Neural progenitor cell (in vitro differentiated cells): ENCODE measurements around the gene GCAT. TPM values are rescaled to one million over a fixed set of nuclear protein-coding genes. Genes with fewer than 3 reads are reported as not detected.

Source experiments
- DNase-seq: peaks from one replicate; pipeline ENCODE4 v3.0.0-alpha.2; 2016; ENCODE audit warnings: low spot score
- H2AFZ ChIP-seq: fragments of 200-600 bp; sonication (generic); replicated peaks from 2 replicates; pipeline ENCODE4 v1.6.1; 2016; ENCODE audit warnings: antibody characterized with exemption
- H3F3A ChIP-seq: fragments of 200-600 bp; sonication (generic); 2 replicates; pipeline ENCODE4 v1.6.1; 2016; ENCODE audit warnings: antibody characterized with exemption, low read depth
- H3K27ac ChIP-seq: fragments of 200-600 bp; sonication (generic); 2 replicates; pipeline ENCODE4 v1.5.1; 2016; ENCODE audit warnings: mild to moderate bottlenecking
- H3K27me3 ChIP-seq: fragments of 200-600 bp; sonication (generic); 2 replicates; pipeline ENCODE4 v1.6.1; 2016; ENCODE audit warnings: mild to moderate bottlenecking, moderate library complexity
- H3K36me3 ChIP-seq: fragments of 200-600 bp; sonication (generic); 2 replicates; pipeline ENCODE4 v1.5.1; 2016
- H3K4me1 ChIP-seq: fragments of 200-600 bp; sonication (generic); 2 replicates; pipeline ENCODE4 v1.6.1; 2016; ENCODE audit warnings: mixed run types
- H3K4me2 ChIP-seq: fragments of 200-600 bp; sonication (generic); 2 replicates; pipeline ENCODE4 v1.6.1; 2016
- H3K4me3 ChIP-seq: fragments of 200-600 bp; sonication (generic); 2 replicates; pipeline ENCODE4 v1.5.1; 2016
- H3K79me2 ChIP-seq: fragments of 200-600 bp; sonication (generic); 2 replicates; pipeline ENCODE4 v1.6.1; 2016; ENCODE audit warnings: low read depth
- H3K9ac ChIP-seq: fragments of 200-600 bp; sonication (generic); 2 replicates; pipeline ENCODE4 v1.6.1; 2016
- H3K9me3 ChIP-seq: fragments of 200-600 bp; sonication (generic); 2 replicates; pipeline ENCODE4 v1.5.1; 2016; ENCODE audit warnings: low read depth
- H4K20me1 ChIP-seq: fragments of 200-600 bp; sonication (generic); 2 replicates; pipeline ENCODE4 v1.6.1; 2016; ENCODE audit warnings: low read depth
- H3K27ac Mint-ChIP-seq: 3 replicates; pipeline ENCODE4 v1.8.0; 2021; ENCODE audit warnings: mixed read lengths
- H3K27me3 Mint-ChIP-seq: 2 replicates; pipeline ENCODE4 v1.8.0; 2022; ENCODE audit warnings: low read depth, mild to moderate bottlenecking, inconsistent platforms, moderate library complexity, mixed read lengths; ENCODE audit not compliant: insufficient read depth
- H3K36me3 Mint-ChIP-seq: 3 replicates; pipeline ENCODE4 v1.8.0; 2021; ENCODE audit warnings: mixed read lengths
- H3K4me1 Mint-ChIP-seq: 3 replicates; pipeline ENCODE4 v1.8.0; 2021; ENCODE audit warnings: mixed read lengths
- H3K4me3 Mint-ChIP-seq: 3 replicates; pipeline ENCODE4 v1.8.0; 2021; ENCODE audit warnings: mild to moderate bottlenecking, moderate library complexity, mixed read lengths
- H3K9me3 Mint-ChIP-seq: 3 replicates; pipeline ENCODE4 v1.8.0; 2020; ENCODE audit warnings: mixed read lengths
- EZH2 ChIP-seq: fragments of 200-600 bp; sonication (generic); IDR thresholded peaks from 2 replicates; pipeline ENCODE4 v1.6.1; 2017; ENCODE audit warnings: antibody characterized with exemption, mild to moderate bottlenecking, moderate library complexity
- EZH2phosphoT487 ChIP-seq: fragments of 200-600 bp; sonication (generic); IDR thresholded peaks from 2 replicates; pipeline ENCODE4 v1.6.1; 2017; ENCODE audit warnings: antibody characterized with exemption
- total RNA-seq: library from RNA; depleted of rRNA; stranded (reverse); fragments of >200 nt; gene quantifications from 2 replicates; pipeline ENCODE4 v1.2.3, GENCODE V29; 2015; ENCODE audit warnings: low replicate concordance
- TF ChIP-seq, protein P1 (sequence below): fragments of 200-600 bp; sonication (generic); IDR thresholded peaks from 2 replicates; pipeline ENCODE4 v1.5.1; 2017; ENCODE audit warnings: antibody characterized with exemption, mild to moderate bottlenecking

The GCAT gene
- total RNA-seq, 1 donor from 2014 or later = 21.2 TPM

DNA sequence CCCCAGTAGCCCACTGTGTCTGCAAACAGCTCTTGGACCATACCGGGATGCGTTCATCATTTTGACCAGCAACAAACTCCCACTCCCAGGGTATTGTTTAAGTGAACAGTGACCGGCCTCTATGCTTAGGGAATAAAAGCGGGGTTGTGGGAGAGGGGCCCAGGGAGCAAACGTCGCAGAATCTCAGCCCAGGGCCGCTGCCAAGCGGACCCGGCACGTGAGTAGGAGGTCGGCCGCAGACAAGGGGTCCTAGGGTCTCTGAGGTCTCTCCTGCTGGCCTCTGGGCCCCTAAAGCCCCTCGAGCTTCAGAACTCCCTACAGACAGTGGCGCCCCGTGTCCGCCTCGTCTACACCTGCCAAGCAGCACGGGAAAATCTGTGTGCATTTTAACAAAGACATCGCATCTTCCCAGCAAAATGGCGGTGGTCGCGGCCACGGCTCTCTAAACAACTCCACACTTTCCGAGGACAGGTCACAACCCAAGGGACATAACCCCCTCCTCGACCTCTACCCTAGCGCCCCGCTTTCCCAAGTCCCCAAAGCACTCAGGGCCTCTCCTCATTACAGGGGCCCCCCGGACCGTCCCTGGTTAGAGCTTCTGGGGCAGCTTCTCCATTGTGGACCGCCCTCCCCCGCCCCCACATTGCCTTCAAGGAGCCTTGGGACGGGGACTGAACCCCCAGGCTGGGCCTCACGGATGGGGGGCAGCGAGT lies 3.9 kb upstream of the GCAT start:
- peaks cover 23% of the 10 kb centered on the region for H3K27me3 Mint-ChIP-seq
- peak; percentile 58 for DNase-seq
- Histone ChIP-seq H3K27me3 (peaks cover 52% of the 10 kb centered on the region), H3F3A (peaks cover 54% of the 10 kb centered on the region), H4K20me1 (peaks cover 32% of the 10 kb centered on the region), H3K9me3 (no peaks in the 10 kb centered on the region), H3K4me1 (peaks cover 31% of the 10 kb centered on the region), H3K27ac (no peak overlapping the region), H3K36me3 (no peaks in the 10 kb centered on the region), H3K79me2 (peaks cover 33% of the 10 kb centered on the region), H3K4me2 (peak overlapping the region; percentile 99), H3K9ac (peak overlapping the region; percentile 51), H3K4me3 (peak overlapping the region; percentile 81), H2AFZ (peak overlapping the region; percentile 61)
- TF ChIP-seq, protein P1, sequence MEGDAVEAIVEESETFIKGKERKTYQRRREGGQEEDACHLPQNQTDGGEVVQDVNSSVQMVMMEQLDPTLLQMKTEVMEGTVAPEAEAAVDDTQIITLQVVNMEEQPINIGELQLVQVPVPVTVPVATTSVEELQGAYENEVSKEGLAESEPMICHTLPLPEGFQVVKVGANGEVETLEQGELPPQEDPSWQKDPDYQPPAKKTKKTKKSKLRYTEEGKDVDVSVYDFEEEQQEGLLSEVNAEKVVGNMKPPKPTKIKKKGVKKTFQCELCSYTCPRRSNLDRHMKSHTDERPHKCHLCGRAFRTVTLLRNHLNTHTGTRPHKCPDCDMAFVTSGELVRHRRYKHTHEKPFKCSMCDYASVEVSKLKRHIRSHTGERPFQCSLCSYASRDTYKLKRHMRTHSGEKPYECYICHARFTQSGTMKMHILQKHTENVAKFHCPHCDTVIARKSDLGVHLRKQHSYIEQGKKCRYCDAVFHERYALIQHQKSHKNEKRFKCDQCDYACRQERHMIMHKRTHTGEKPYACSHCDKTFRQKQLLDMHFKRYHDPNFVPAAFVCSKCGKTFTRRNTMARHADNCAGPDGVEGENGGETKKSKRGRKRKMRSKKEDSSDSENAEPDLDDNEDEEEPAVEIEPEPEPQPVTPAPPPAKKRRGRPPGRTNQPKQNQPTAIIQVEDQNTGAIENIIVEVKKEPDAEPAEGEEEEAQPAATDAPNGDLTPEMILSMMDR = no peak
- TF ChIP-seq EZH2 = no peak
- no peak for TF ChIP-seq EZH2phosphoT487
- peak overlapping the region; percentile 88 for H3K4me3 Mint-ChIP-seq
- peaks cover 3% of the 10 kb centered on the region for H3K9me3 Mint-ChIP-seq
- peak overlapping the region; percentile 74 for H3K27ac Mint-ChIP-seq
- no peaks in the 10 kb centered on the region for H3K36me3 Mint-ChIP-seq
- H3K4me1 Mint-ChIP-seq = peaks cover 34% of the 10 kb centered on the region

GRCh38 chr22:37804352-37804880 lies 3.3 kb upstream of the GCAT start:
- peak overlapping the region; percentile 81 for H3K4me3 ChIP-seq
- no peaks in the 10 kb centered on the region for H3K36me3 ChIP-seq
- peak overlapping the region; percentile 99 for H3K4me2 ChIP-seq
- no peak overlapping the region for H2AFZ ChIP-seq
- Mint-ChIP-seq H3K36me3 (no peaks in the 10 kb centered on the region), H3K9me3 (peaks cover 3% of the 10 kb centered on the region), H3K27ac (peak overlapping the region; percentile 72), H3K4me1 (peaks cover 34% of the 10 kb centered on the region), H3K4me3 (peak overlapping the region; percentile 88), H3K27me3 (peaks cover 23% of the 10 kb centered on the region)
- H3K9ac ChIP-seq = peak overlapping the region; percentile 51
- peaks cover 49% of the 10 kb centered on the region for H3K27me3 ChIP-seq
- H3K79me2 ChIP-seq = peaks cover 39% of the 10 kb centered on the region
- no peaks in the 10 kb centered on the region for H3K9me3 ChIP-seq
- DNase-seq = peak; percentile 31
- H3F3A ChIP-seq = peaks cover 60% of the 10 kb centered on the region
- TF ChIP-seq, protein P1 = no peak
- TF ChIP-seq EZH2phosphoT487 (no peak), EZH2 (no peak)
- H3K27ac ChIP-seq = no peak overlapping the region
- H4K20me1 ChIP-seq = peaks cover 38% of the 10 kb centered on the region
- peaks cover 35% of the 10 kb centered on the region for H3K4me1 ChIP-seq

DNA sequence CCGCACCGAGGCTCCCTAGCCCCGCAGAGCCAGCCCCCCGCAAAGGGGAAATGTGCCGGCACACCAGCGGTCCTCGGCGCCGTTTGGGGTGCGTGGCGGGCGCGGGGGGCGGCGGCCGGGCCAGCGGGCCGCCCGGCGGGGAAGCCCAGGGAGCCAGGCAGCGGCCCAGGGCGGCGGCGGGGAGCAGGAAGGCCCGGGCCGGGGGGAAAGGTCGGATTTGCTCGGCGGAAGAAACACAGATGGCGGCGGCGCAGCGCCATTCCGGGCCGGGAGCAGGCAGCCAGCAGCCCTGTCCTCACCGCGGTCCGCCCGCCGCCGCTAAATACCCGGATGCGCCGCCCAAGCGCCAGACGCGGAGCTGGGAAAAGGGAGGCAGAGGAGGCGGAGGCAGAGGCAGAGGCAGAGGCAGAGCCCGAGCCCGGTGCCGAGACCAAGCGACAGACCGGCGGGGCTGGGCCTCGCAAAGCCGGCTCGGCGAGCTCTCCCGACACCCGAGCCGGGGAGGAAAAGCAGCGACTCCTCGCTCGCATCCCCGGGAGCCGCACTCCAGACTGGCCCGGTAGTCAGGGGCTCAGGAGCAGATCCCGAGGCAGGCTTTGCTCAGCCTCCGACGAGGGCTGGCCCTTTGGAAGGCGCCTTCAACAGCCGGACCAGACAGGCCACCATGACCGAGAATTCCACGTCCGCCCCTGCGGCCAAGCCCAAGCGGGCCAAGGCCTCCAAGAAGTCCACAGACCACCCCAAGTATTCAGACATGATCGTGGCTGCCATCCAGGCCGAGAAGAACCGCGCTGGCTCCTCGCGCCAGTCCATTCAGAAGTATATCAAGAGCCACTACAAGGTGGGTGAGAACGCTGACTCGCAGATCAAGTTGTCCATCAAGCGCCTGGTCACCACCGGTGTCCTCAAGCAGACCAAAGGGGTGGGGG lies 2.6 kb upstream of the GCAT start:
- Histone ChIP-seq H3K79me2 (peaks cover 39% of the 10 kb centered on the region), H3K4me3 (peak overlapping the region; percentile 81), H3K27me3 (peaks cover 49% of the 10 kb centered on the region), H3K9me3 (no peaks in the 10 kb centered on the region), H3F3A (peaks cover 67% of the 10 kb centered on the region), H2AFZ (no peak overlapping the region), H3K9ac (peak overlapping the region; percentile 51), H3K36me3 (no peaks in the 10 kb centered on the region), H3K27ac (no peak overlapping the region), H3K4me1 (peaks cover 35% of the 10 kb centered on the region), H4K20me1 (peaks cover 43% of the 10 kb centered on the region), H3K4me2 (peak overlapping the region; percentile 99)
- peak; percentile 86 for DNase-seq
- Mint-ChIP-seq H3K4me3 (peak overlapping the region; percentile 88), H3K4me1 (peaks cover 36% of the 10 kb centered on the region), H3K27ac (peak overlapping the region; percentile 85), H3K27me3 (peaks cover 23% of the 10 kb centered on the region), H3K36me3 (no peaks in the 10 kb centered on the region), H3K9me3 (peaks cover 3% of the 10 kb centered on the region)
- TF ChIP-seq EZH2 (peak; percentile 63), EZH2phosphoT487 (peak; percentile 48)
- TF ChIP-seq, protein P1 = no peak
